ENCODE measurements around the gene SEPTIN3.

Gene SEPTIN3

GRCh38 chr22:41975299-41976069 lies 6.2 kb downstream of the SEPTIN3 start:
- no peak for DNase-seq (ENCODE audit: low spot score)

GRCh38 chr22:41976070-41976901 lies 7.0 kb downstream of the SEPTIN3 start:
- DNase-seq (ENCODE audit: low spot score) = peak; percentile 76

GRCh38 chr22:41976961-41977566 lies 7.8 kb downstream of the SEPTIN3 start:
- no peak for DNase-seq (ENCODE audit: low spot score)

- no peak for DNase-seq (ENCODE audit: low spot score)
Measured at GRCh38 chr22:41978732-41979131, 9.5 kb downstream of the SEPTIN3 start.

- DNase-seq (ENCODE audit: low spot score) = no peak
Measured at GRCh38 chr22:41979423-41980250, 10.4 kb downstream of the SEPTIN3 start.

GRCh38 chr22:41982865-41983264 lies 13.6 kb downstream of the SEPTIN3 start:
- DNase-seq (ENCODE audit: low spot score) = no peak

GRCh38 chr22:41983513-41984405 lies 14.5 kb downstream of the SEPTIN3 start:
- no peak for DNase-seq (ENCODE audit: low spot score)

GRCh38 chr22:41987276-41987675 lies 18.0 kb downstream of the SEPTIN3 start:
- no peak for DNase-seq (ENCODE audit: low spot score)

- DNase-seq (ENCODE audit: low spot score) = no peak
Measured at GRCh38 chr22:41989246-41989645, 20.0 kb downstream of the SEPTIN3 start.

GRCh38 chr22:41991111-41991510 lies 21.9 kb downstream of the SEPTIN3 start:
- no peak for DNase-seq (ENCODE audit: low spot score)

- DNase-seq (ENCODE audit: low spot score) = no peak
Measured at GRCh38 chr22:41992496-41992895, 23.3 kb downstream of the SEPTIN3 start.

GRCh38 chr22:41995211-41995610 lies 26.0 kb downstream of the SEPTIN3 start:
- no peak for DNase-seq (ENCODE audit: low spot score)

- no peak for DNase-seq (ENCODE audit: low spot score)
Measured at GRCh38 chr22:41996826-41997225, 27.6 kb downstream of the SEPTIN3 start.

- peak; percentile 98 for DNase-seq (ENCODE audit: low spot score)
Measured at GRCh38 chr22:41998361-41999261, 29.4 kb downstream of the SEPTIN3 start, which contains the start of gene WBP2NL. TSS of gene WBP2NL (plus strand) at chr22:41998788. CDS start at chr22:41998819, 31 bp downstream.

- no peak for DNase-seq (ENCODE audit: low spot score)
Measured at GRCh38 chr22:42000466-42000865, 31.2 kb downstream of the SEPTIN3 start.

- DNase-seq (ENCODE audit: low spot score) = no peak
Measured at GRCh38 chr22:42001121-42001520, 31.9 kb downstream of the SEPTIN3 start.

- no peak for DNase-seq (ENCODE audit: low spot score)
Measured at GRCh38 chr22:42001706-42002105, 32.5 kb downstream of the SEPTIN3 start.

GRCh38 chr22:42007922-42008321 lies 38.7 kb downstream of the SEPTIN3 start:
- no peak for DNase-seq (ENCODE audit: low spot score)

GRCh38 chr22:42010778-42011177 lies 41.5 kb downstream of the SEPTIN3 start:
- DNase-seq (ENCODE audit: low spot score) = no peak

GRCh38 chr22:42013385-42013784 lies 44.1 kb downstream of the SEPTIN3 start:
- no peak for DNase-seq (ENCODE audit: low spot score)

Measured in germinal center (tissue), 1 donor.